Measurements from ENCODE around the gene C1orf35. TPM values are rescaled to one million over a fixed set of nuclear protein-coding genes. Genes with fewer than 3 reads are reported as not detected.

Gene C1orf35
- total RNA-seq, 1 experiment from 2014 or later, result 31.0 TPM

DNA sequence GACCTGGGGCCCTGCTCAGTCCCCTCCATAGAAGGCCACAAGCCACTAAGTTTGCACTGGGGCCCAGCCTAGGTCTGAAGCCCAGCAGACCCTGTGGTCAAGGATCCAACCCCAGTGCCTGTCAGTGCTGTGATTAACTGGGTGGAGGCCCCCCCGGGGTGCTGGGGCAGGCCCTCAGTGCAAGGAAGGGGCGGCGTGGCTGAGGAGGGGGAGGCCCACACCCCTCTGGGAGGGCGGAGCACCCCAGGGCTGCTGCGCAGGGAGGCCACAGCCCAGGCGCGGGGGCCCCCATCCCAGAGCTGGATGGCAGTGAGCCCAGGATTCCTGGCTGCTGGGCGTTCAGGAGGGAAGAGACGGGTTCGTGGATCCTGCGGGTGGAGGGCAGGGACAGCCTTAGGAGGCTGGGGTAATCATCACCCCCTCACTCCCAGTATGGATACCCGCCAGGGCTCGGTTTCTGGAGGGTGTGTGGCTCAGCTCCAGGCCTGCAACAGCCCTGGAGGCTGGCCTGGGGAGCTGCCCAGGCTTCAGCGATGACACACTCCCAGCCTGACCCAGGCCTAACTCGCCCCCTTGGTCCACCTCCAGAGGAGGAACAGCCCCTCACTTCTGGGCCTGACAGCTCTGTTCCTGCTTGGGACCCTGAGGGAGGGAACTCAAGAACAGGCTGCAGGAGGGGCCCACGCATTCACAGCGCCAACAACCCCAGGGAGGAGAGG is 47.5 kb upstream of the C1orf35 start:
- H2BK12ac ChIP-seq (ENCODE audit: insufficient read length, low read depth, low read length), result no peak overlapping the region
- no peak overlapping the region for H3T11ph ChIP-seq (ENCODE audit: low read length)
- H3K79me1 ChIP-seq (ENCODE audit: insufficient read depth, low read depth, low read length, poor library complexity, severe bottlenecking), result no peaks in the 10 kb centered on the region
- Mint-ChIP-seq H3K36me3 (ENCODE audit: insufficient read depth in 1 of 3, low read depth in 3 of 3) (no peaks in the 10 kb centered on the region), H3K9me3 (no peaks in the 10 kb centered on the region), H3K4me3 (no peak overlapping the region), H3K27ac (no peak overlapping the region), H3K4me1 (peaks cover 3 to 9% of the 10 kb centered on the region in 2 experiments; a peak in 2 of 4 replicates), H3K27me3 (ENCODE audit: low read depth) (no peaks in the 10 kb centered on the region)
- no peak overlapping the region for H2BK120ac ChIP-seq (ENCODE audit: low read depth, low read length, poor library complexity, severe bottlenecking)
- no peak overlapping the region for H2BK15ac ChIP-seq (ENCODE audit: low read depth, low read length)
- H3K14ac ChIP-seq (ENCODE audit: insufficient read depth, low read length), result no peak overlapping the region
- H3K4me1 ChIP-seq (ENCODE audit: insufficient read depth, low read length), result no peaks in the 10 kb centered on the region
- no peak overlapping the region for H3K4me2 ChIP-seq (ENCODE audit: insufficient read depth, insufficient read length, low read length)
- no peak overlapping the region for H3K27ac ChIP-seq (ENCODE audit: insufficient read length, low read depth, low read length)
- WGBS (ENCODE audit: extremely low coverage, insufficient read length, low lambda C conversion rate), result no CpG with 5 or more reads among the region's 17 CpGs
- no peak overlapping the region for H3K9ac ChIP-seq (ENCODE audit: extremely low read depth, insufficient read length, low read length)
- no peak overlapping the region for H2AK5ac ChIP-seq (ENCODE audit: insufficient read length, low read length)
- H3K18ac ChIP-seq (ENCODE audit: insufficient read length, low read depth, low read length), result no peak overlapping the region
- no peaks in the 10 kb centered on the region for H4K20me1 ChIP-seq (ENCODE audit: control insufficient read depth, insufficient read depth, insufficient read length)
- TF ChIP-seq, protein P1, sequence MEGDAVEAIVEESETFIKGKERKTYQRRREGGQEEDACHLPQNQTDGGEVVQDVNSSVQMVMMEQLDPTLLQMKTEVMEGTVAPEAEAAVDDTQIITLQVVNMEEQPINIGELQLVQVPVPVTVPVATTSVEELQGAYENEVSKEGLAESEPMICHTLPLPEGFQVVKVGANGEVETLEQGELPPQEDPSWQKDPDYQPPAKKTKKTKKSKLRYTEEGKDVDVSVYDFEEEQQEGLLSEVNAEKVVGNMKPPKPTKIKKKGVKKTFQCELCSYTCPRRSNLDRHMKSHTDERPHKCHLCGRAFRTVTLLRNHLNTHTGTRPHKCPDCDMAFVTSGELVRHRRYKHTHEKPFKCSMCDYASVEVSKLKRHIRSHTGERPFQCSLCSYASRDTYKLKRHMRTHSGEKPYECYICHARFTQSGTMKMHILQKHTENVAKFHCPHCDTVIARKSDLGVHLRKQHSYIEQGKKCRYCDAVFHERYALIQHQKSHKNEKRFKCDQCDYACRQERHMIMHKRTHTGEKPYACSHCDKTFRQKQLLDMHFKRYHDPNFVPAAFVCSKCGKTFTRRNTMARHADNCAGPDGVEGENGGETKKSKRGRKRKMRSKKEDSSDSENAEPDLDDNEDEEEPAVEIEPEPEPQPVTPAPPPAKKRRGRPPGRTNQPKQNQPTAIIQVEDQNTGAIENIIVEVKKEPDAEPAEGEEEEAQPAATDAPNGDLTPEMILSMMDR (conservative IDR thresholded peaks at IDR 0.05), result no peak
- H2AFZ ChIP-seq (ENCODE audit: low read length), result no peak overlapping the region
- no peak overlapping the region for H4K5ac ChIP-seq (ENCODE audit: insufficient read length, low read depth, low read length)
- no peak overlapping the region for H2BK5ac ChIP-seq (ENCODE audit: insufficient read length, low read length)
- H3K23me2 ChIP-seq (ENCODE audit: insufficient read length, low read depth, low read length, poor library complexity, severe bottlenecking), result no peaks in the 10 kb centered on the region
- H3K56ac ChIP-seq (ENCODE audit: insufficient read length, low read depth, low read length), result no peak overlapping the region
- no peak overlapping the region for H4K91ac ChIP-seq (ENCODE audit: insufficient read length, low read depth, low read length)
- H3K9me3 ChIP-seq (ENCODE audit: control insufficient read depth, low read depth, low read length), result no peaks in the 10 kb centered on the region
- H2BK20ac ChIP-seq (ENCODE audit: low read depth, low read length, poor library complexity, severe bottlenecking), result no peak overlapping the region
- no peak overlapping the region for H3K4ac ChIP-seq (ENCODE audit: low read depth, low read length)
- peak; percentile 24 for DNase-seq
- H3K23ac ChIP-seq (ENCODE audit: insufficient read length, low read depth, low read length), result no peak overlapping the region
- no peak overlapping the region for H4K8ac ChIP-seq (replicated peaks; ENCODE audit: insufficient read length, low read depth, low read length)
- H3K27me3 ChIP-seq (ENCODE audit: insufficient read depth, low read length), result no peaks in the 10 kb centered on the region
- H3K79me2 ChIP-seq (ENCODE audit: insufficient read depth, low read length), result no peaks in the 10 kb centered on the region
